Islet precursor cell (in vitro differentiated cells): Measurements from ENCODE around the gene HAUS3.
"Not testable (repeated sequence)": the region's sequence is repeated elsewhere in the genome, so short reads cannot be mapped to it uniquely, and the experiment has no call there.

ENCODE experiments used
- DNase-seq: peaks from one replicate; pipeline ENCODE4 v3.0.0-alpha.2; 2018

HAUS3 gene

DNA sequence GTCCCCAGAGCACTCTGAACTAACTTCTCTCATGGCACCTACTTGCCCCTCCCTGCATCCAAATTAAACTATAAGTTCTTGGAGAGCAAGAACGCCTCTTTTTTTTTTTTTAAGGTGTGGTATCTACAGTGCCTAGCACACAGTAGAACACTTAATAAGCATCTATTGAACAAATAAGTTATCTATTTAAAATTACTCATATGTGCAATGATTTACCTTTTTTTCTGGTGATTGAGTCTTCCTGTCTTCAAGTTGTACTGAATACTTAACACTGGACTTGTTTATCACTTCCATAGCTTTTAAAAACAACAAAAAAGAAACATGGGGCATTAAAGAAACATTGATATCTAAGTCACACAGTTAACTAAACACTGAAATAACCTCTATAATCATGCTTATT lies 29.1 kb downstream of the HAUS3 start:
- DNase-seq, result no peak

DNA sequence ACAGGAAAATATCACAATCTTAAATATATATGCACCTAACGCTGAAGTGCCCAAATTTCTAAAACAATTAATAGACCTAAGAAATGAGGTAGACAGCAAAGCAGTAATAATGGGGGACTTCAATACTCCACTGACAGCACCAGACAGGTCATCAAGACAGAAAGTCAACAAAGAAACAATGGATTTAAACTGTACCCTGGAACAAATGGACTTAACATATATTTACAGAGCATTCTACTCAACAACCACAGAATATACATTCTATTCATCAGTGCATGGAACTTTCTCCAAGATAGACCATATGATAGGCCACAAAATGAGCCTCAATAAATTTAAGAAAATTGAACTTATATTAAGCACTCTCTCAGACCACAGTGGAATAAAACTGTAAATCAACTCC lies 39.1 kb downstream of the HAUS3 start:
- not testable (repeated sequence) for DNase-seq

DNA sequence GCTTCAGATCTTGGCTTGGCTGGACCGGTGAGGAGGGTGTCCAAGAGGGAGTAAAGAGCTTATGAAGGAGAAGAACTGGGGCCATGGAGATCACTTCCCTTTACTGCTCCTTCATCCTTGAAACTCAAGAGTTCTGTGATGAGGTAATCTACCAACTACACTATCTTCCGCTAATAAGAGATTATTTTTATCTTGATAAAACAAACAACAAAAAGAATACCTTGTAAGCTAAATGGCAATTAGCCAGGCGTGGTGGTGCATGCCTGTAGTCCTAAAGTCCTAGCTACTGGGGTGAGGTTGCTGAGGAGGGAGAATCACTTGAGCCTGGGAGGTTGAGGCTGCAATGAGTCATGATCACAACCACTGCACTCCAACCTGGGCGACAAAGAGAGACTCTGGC lies 47.4 kb downstream of the HAUS3 start:
- DNase-seq, result no peak

DNA sequence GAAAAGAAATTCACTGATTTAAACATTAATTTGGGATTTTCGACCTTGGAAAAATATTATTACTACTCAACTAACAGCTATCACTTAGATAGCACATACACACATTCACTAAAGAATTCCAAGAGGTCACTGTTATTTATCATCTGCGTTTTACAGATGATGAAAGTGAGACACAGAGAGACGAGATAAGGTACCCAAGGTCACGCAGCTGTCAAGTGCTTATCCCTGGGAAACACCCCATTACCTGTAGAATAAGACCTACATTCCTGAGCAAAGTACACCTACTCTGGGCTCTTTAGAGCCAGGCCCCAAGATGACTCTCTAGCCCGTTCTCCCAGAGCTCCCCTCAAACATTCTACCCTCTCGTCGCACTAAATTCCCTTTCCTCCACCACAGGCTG lies 48.6 kb downstream of the HAUS3 start:
- DNase-seq, result no peak

DNA sequence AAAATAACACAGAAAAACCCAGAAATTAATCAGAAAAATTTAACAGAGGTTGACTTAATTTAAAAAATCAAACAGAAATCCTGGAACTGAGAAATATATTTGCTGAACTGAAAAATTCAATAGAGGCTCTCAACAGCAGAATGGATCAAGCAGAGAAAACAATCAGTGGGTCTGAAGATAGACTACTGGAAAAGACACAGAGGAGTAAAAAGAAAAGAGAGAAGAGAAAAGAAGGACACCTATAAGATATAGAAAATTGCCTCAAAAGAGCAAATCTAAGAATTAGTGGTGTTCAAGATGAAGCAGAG lies 55.1 kb downstream of the HAUS3 start:
- DNase-seq, result no peak

DNA sequence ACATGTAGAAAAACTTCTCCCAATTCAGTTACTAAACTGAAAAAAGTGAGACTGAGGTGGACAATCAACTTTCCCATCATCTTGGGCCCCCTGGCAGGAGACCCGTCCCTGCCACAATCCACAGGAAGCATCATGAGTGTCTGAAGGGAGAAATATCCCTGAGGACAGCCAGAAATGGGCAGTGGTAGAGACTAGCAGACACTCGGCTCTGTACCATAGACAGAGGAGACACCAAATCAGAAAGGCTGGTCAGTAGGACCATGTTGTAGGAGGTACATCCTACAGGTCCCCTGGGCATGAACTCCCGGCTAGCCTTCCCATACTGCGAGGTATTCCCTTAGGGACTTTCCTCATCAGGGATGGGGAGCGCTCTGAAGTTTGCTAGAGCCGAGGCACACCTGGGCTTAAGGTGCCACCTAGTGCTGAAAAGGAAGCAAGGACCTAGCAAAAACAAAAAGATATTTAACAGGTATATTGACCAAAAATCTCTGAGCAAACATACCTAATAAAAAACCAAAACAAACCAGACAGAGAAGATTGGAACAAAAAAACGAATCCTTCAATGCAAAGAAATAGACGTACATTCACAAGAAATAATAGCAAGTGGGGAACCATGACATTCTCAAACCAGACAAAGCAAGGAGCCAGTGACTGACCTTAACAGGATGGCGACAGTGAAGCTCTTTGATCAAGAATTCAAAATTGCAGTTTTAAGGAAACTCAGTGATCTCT lies 55.6 kb downstream of the HAUS3 start:
- DNase-seq, result peak; percentile 75

DNA sequence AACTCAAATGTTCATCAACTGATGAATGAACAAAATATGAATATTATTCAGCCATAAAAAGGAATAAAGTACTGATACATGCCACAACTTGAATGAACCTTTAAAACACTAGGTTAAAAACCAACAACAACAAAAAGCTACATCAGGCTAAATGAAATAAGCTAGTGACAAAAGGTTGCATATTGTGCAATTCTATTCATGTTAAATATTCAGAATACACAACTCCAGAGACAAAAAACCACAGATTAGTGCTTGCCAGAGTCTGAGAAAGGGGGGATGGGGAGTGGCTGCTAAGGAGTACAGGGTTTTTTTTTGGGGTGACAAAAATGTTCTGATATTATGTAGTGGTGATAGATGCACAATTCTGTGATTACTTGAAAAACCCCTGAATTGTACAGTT lies 58.5 kb downstream of the HAUS3 start:
- DNase-seq, result no peak

DNA sequence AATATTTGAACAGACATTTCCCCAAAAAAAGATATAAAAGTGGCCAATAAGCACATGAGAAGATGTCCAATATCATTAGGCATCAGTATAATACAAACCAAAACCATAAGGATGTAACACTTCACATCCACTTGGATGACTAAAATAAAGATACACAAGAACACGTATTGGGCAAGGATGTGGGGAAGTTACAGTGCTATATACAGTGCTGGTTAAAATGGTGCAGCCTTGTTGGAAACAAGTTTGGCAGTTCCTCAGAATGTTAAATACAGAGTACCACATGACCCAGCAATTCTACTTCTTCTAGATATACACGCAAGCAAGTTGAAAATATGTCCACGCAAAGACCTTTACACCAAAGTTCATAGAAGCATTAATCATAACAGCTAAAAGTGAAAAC lies 58.9 kb downstream of the HAUS3 start:
- no peak for DNase-seq

DNA sequence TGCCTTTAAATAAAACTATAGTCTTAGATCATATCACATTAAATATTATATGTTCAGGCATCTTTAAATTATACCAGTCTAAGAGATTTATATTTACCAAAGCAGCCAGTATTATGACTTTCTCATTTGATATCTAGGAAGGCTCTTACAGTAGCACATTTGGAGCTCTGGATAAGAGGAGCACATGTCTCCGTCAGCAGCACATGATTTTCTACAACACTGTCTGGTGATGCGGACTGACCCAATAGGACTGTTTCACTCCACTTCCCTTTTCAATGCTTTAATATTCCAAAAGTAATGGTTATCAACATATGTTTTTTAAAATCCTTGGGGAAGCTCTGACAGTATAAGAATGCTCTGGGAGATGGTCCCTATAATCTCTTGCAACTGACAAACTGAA lies 61.5 kb downstream of the HAUS3 start:
- no peak for DNase-seq

DNA sequence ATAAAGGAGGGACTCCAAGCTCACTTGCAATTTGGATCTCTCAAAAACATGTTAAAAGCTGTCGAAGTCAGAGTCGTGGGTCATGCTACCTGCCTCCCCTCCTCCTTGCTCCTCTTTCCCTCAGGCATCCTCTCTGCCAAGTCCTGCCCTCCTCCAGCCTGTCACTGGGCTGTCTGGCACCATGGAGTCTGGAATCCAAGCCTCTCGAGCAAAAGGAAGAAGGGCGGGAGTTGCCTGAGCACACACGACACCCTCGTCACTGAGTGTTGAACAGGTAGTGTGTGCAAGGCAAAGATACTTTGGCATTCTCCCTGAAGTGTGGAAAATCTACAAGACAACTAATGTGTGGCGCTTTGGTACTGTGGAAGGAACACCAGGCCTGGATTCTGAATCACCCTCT lies 62.2 kb downstream of the HAUS3 start:
- no peak for DNase-seq

DNA sequence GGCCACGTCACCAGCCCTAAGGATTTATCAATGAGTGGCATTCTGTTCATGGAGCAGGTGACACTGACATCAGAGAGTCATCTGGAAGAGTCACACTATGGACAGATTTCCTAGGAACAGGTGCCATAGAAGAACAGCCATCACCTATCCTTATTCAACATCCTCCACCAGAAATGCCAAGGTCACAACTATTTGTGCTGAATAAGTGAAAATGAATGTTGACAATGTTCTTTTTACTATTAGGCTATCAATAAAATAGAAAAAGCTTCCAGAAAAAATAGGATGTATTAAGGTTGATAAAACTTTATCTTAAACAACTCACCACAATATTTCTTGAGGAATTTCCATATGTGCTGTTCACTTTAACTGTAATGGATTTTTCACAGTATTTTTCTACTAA lies 62.9 kb downstream of the HAUS3 start:
- DNase-seq, result no peak
